Esophagus (tissue), 2 donors: Measurements from ENCODE around the gene POLR2J2. TPM values are rescaled to one million over a fixed set of nuclear protein-coding genes. Genes with fewer than 3 reads are reported as not detected.
"Not testable (repeated sequence)": the region's sequence is repeated elsewhere in the genome, so short reads cannot be mapped to it uniquely, and the experiment has no call there.

Experiments used
- H3K27ac ChIP-seq, 2 donors: one replicate each; pipeline ENCODE4 v1.5.1; 2013; ENCODE audit warnings: low read depth in 2 of 2, mild to moderate bottlenecking in 2 of 2, inconsistent platforms in 1 of 2, low read length in 1 of 2, moderate library complexity in 1 of 2
- H3K27me3 ChIP-seq, 2 donors: one replicate each; pipeline ENCODE4 v1.6.1; 2013; ENCODE audit warnings: low read length in 2 of 2, control low read depth in 1 of 2, mild to moderate bottlenecking in 1 of 2; ENCODE audit not compliant: insufficient read depth in 2 of 2, control insufficient read depth in 1 of 2
- H3K36me3 ChIP-seq, 2 donors: one replicate each; pipeline ENCODE4 v1.6.1; 2013; ENCODE audit warnings: low read length in 1 of 2; ENCODE audit not compliant: control insufficient read depth in 2 of 2, insufficient read depth in 2 of 2
- H3K4me1 ChIP-seq, 2 donors: one replicate each; pipeline ENCODE4 v1.6.1; 2013; ENCODE audit warnings: low read length in 1 of 2; ENCODE audit not compliant: control insufficient read depth in 2 of 2, insufficient read depth in 2 of 2
- H3K4me3 ChIP-seq, 2 donors: one replicate each; pipeline ENCODE4 v1.5.1; 2013; ENCODE audit warnings: low read length in 2 of 2, mild to moderate bottlenecking in 2 of 2, low read depth in 1 of 2, moderate library complexity in 1 of 2
- H3K9me3 ChIP-seq, 2 donors: one replicate each; pipeline ENCODE4 v1.6.1; 2013; ENCODE audit warnings: mild to moderate bottlenecking in 2 of 2, low read depth in 1 of 2, low read length in 1 of 2, moderate library complexity in 1 of 2; ENCODE audit not compliant: control insufficient read depth in 2 of 2, insufficient read depth in 1 of 2
- WGBS, 2 donors: extraction: QIAGEN DNeasy Blood & Tissue Kit; methylation state at CpG; one replicate each; pipeline ENCODE4 v1.1.7; 2013; 5-methylcytosine and 5-hydroxymethylcytosine counted together
- polyA plus RNA-seq, 2 donors: library from polyadenylated mRNA; stranded (reverse); fragments of 200-250 nt; gene quantifications; one replicate each; pipeline ENCODE4 v1.2.3, GENCODE V29; 2013
- donor health status: healthy with polysubstance abuse.
- donor health status: Bipolar disorder and iron deficiency.

POLR2J2 gene
- polyA plus RNA-seq, 2 donors = 2.1 to 4.5 TPM

DNA sequence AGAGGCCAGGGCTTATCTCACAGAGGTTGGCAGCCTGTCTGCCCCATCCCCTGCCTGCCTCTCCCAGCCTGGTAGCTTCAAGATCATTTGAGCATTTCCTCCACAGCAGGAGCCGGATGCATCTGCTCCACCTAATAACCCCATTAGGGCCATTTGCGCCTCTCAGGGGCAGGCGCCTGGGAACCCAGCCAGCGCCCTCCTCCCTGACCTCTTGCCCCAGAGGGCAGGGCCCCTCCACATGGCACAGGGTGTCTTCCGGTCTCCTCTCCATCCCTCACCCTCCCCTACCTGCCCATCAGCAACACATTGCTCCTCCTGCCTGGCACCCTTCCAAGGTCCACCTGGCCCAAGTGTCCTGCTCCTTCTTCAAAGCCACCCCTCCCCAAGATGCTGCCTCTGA, 36.1 kb downstream of the POLR2J2 start:
- H3K27me3 ChIP-seq, H3K4me1 ChIP-seq, H3K27ac ChIP-seq, H3K9me3 ChIP-seq, H3K4me3 ChIP-seq, H3K36me3 ChIP-seq: not testable (repeated sequence)
- WGBS, 2 donors = no CpG with 5 or more reads among the region's 5 CpGs

DNA sequence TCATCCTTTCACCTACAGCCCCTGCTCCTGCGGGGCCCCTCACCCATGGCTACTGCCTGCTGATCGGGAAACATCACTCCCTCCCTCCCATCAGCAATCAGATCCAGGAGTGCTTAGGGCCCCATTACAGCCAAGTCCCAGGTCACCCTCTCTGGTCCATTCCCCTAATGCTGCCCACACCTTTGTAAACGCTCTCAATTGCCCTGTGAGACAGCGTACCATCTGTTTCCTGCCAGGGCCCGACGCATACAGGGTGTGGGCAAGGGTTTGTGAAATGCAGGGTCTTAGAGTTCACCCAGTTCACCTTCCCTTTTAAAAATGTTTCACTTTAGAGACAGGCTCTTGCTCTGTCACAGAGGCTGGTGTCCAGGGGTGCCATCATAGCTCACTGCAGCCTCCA, 37.2 kb downstream of the POLR2J2 start:
- 72 to 79% methylated on average over 2 of the region's 6 CpGs for WGBS, 2 donors
- H3K4me3 ChIP-seq, H3K36me3 ChIP-seq, H3K9me3 ChIP-seq, H3K27me3 ChIP-seq, H3K4me1 ChIP-seq, H3K27ac ChIP-seq: not testable (repeated sequence)

DNA sequence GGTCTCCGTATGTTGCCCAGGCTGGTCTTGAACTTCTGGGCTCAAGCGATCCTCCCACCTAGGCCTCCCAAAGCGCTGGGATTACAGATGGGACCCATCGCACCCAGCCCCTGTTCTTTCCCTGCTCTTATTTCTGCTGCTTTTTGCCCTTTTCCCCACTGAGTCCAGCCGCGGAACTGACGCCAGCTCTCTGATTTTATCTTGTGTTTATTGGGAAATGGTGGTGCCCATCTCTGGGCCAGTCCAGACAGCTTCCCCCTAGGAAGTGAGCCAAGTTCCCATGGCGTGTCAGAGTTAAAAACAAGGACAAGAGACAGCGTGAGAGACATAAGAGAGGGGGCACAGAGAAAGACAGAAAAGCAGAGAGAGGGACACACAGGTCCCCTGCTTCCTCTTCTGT, 40.8 kb downstream of the POLR2J2 start:
- H3K4me1 ChIP-seq, H3K4me3 ChIP-seq, H3K27me3 ChIP-seq, H3K36me3 ChIP-seq, H3K9me3 ChIP-seq, H3K27ac ChIP-seq: not testable (repeated sequence)
- WGBS, 2 donors = 52 to 67% methylated on average over 4 to 5 of the region's 9 CpGs

DNA sequence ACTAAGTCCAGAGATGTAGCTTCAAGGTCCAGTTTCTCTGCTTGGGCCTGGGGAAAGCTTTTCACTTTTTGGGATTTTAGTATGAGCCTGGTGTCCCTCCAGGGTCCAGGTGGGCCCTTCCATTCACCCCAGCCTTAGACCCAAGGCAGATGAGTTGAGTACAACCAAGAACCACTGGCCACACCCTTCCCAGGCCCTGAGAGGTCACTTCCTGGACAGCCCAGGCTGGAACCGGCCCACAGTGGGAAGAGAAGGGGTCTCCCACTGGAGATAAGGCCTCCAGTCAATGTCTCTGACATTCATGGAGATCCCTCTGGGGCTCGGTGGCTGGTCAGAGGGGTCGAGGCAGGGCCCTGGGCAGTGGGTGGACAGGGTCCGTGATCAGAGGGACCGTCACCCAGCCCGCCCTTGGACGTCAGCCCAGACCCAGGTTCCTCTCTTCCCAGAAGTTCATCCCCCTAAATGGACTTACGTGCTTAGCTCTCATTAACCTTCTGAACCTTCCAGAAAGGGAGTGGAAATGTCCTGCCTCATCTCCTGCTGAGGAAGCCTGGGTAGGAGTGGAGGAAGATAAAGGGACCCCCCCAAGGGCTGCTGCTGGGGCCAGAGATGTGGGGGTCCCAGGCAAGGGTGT, 44.1 kb downstream of the POLR2J2 start:
- not testable (repeated sequence) for H3K4me1 ChIP-seq, H3K36me3 ChIP-seq, H3K27ac ChIP-seq, H3K27me3 ChIP-seq, H3K9me3 ChIP-seq, H3K4me3 ChIP-seq
- WGBS, 2 donors = no CpG with 5 or more reads among the region's 8 CpGs

DNA sequence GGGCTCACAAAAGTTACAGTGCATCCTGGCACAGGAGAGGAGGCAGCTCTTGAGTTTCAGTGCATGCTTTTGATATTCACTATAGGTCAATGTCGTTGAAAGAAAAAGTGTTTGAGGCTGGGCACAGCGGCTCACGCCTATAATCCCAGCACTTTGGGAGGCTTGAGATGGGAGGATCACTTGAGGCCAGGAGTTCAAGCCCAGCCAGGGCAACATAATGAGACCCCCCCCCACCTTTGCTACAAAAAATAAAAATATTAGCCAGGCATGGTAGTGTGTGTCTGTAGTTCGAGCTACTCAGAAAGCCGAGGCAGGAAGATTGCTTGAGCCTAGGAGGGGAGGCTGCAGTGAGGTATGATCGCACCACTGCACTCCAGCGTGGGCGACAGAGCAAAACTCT, 53.3 kb downstream of the POLR2J2 start:
- 82 to 88% methylated on average over 3 to 5 of the region's 8 CpGs for WGBS, 2 donors
- not testable (repeated sequence) for H3K4me3 ChIP-seq, H3K27me3 ChIP-seq, H3K36me3 ChIP-seq, H3K9me3 ChIP-seq, H3K4me1 ChIP-seq, H3K27ac ChIP-seq

DNA sequence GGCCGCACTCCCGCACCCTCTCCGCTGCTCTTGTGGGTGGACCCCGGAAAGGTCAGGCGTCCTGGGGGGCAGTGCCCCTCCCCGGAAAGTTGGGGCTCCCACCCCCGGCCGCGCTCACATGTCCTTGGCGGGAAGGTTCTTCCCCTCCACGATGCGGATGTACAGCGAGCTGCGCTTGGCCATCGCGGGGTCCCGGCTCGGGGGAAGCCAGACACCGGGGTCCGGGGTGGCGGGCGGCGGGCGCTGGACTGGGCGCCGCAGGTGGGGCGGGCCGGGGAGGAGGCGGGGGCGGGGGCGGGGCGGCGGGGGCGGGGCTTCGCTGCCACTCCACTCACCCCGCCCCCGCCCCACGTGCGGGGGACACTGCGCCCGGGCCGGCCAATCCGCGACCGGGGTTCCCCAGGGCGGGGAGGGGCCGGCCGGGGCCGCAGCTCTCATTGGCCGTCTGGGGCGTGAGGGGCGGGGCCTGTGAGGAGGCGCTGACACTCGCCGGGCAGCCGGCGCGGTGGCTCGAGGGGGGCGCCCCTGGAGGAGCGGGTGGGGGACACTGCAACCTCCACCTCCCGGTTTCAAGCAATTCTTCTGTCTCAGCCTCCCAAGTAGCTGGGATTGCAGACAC, 54.8 kb downstream of the POLR2J2 start, which contains the start of gene RASA4:
RASA4 (minus strand) TSS at position 250 of the 619 bp plus-strand sequence; CDS start at position 183, 67 bp downstream.
- H3K36me3 ChIP-seq, H3K27ac ChIP-seq, H3K27me3 ChIP-seq, H3K9me3 ChIP-seq, H3K4me1 ChIP-seq: not testable (repeated sequence)
- peak within 1 kb of the TSS; percentile 29 to 41 for H3K4me3 ChIP-seq
- 1 to 2% methylated on average over 15 to 22 of the region's 62 CpGs for WGBS, 2 donors

Other genes starting within 250 kb of the POLR2J2 start
- 1 to 10 TPM in 1 of 2 donors, under 1 TPM in 1; 0.71 to 1.4 TPM for gene ORAI2, start 238.1 kb downstream of the POLR2J2 start, polyA plus RNA-seq
- gene ALKBH4, start 206.8 kb downstream of the POLR2J2 start, polyA plus RNA-seq = 1 to 10 TPM; 7.6 TPM
- gene LRWD1, start 206.7 kb downstream of the POLR2J2 start, polyA plus RNA-seq = 1 to 10 TPM; 6.3 to 9.5 TPM
- gene POLR2J, start 192.7 kb downstream of the POLR2J2 start, polyA plus RNA-seq = 10 to 100 TPM; 68.9 to 89.4 TPM
- gene RASA4B, start 153.9 kb downstream of the POLR2J2 start, polyA plus RNA-seq = 1 to 10 TPM; 4.6 to 4.9 TPM
- 10 to 100 TPM; 13.1 to 92.4 TPM for gene UPK3BL2, start 128.0 kb downstream of the POLR2J2 start, polyA plus RNA-seq
- gene SPDYE2, start 120.4 kb downstream of the POLR2J2 start, polyA plus RNA-seq = under 1 TPM in 1 of 2 donors, not detected in 1; 0.05 TPM
- 10 to 100 TPM; 39.1 to 71.0 TPM for gene POLR2J3, start 99.1 kb downstream of the POLR2J2 start, polyA plus RNA-seq
- 10 to 100 TPM; 13.0 to 14.3 TPM for gene RASA4, start 54.9 kb downstream of the POLR2J2 start, polyA plus RNA-seq
- gene UPK3BL1, start 28.9 kb downstream of the POLR2J2 start, polyA plus RNA-seq = 100 to 1,000 TPM in 1 of 2 donors, 10 to 100 TPM in 1; 91.5 to 366 TPM
- gene SPDYE2B, start 21.3 kb downstream of the POLR2J2 start, polyA plus RNA-seq = not detected
- gene FAM185A, start 77.3 kb upstream of the POLR2J2 start, polyA plus RNA-seq = 1 to 10 TPM; 3.5 to 4.9 TPM
- gene LRRC17, start 241.3 kb upstream of the POLR2J2 start, polyA plus RNA-seq = under 1 TPM; 0.26 to 0.27 TPM